Midbrain (tissue), 1 donor: ENCODE results near the gene ZNF784.
"Not testable (repeated sequence)": the region's sequence is repeated elsewhere in the genome, so short reads cannot be mapped to it uniquely, and the experiment has no call there.

Experiments
- DNase-seq: peaks from one replicate; lab custom pipeline; 2025; lab: John Stamatoyannopoulos, UW

ZNF784 gene

GRCh38 chr19:55583897-55584296 is 40.5 kb downstream of the ZNF784 start:
- not testable (repeated sequence) for DNase-seq

DNA sequence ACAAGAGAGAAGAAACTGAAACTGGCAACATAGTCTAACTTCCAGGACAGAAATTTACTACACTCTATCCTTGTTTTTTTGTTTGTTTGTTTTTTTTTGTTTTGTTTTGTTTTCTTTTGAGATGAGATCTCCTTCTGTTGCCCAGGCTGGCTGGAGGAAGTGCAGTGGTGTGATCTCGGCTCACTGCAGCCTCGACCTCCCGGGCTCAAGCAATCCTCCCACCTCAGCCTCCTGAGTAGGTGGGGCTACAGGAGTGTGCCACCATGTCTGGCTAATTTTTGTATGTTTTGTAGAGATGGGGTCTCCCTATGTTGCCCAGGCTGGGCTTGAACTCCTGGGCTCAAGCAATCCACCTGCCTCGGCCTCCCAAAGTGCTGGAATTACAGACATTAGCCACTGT is 42.1 kb downstream of the ZNF784 start:
- not testable (repeated sequence) for DNase-seq

DNA sequence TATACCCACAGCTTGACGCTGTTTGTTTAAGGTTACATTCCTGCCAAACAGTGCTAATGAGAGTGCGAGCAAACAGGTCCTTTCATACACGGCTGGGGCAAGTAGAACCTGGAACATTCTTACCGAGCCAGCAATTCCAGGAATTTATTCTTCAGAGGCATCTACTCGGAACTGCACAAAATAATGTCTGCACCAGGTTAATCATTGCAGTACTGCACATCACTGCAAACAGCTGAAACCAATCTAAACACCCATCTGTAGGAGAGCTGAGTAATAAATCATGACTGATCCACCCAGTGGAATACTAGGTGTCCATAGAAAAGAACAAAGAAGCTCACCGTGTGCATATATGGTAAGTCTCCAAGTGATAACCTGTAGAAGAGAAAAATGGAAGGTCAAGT is 42.5 kb downstream of the ZNF784 start:
- no peak for DNase-seq

DNA sequence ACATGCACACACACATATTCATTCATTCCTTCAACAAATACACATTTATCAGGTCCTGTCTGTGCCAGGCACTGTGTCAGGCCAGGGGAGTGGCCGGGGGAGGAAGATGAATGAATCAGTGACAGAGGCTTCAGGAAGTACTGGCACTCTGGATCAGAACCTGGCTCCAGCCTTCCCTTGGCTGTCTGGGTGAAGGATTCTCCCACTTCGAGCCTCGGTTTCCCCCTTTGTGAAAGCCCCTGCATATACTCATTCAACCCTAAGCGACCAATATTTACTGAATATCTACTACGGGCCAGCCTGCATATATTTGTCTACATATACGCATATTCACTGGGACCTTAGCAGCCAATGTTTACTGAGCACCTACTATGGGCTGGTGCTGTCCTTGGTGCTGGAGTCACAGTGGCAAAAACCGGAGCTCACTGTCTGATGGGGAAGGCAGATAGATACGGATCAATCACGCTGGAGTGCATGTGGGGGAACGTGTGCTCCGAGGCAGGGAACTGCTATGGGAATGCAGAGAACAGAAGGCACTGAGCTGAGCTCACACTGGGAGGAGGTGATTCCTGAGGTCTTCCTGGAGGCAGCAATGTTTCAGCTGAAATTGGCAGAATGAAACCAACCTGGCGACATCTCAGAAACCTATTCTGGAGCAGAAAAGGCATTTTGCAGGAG is 43.1 kb downstream of the ZNF784 start:
- no peak for DNase-seq

GRCh38 chr19:55580628-55581144 is 43.7 kb downstream of the ZNF784 start, which contains the start of gene ZNF579:
TSS of gene ZNF579 (minus strand) at chr19:55580848. CDS start at chr19:55579639, 1,209 bp downstream.
- peak; percentile 93 for DNase-seq

DNA sequence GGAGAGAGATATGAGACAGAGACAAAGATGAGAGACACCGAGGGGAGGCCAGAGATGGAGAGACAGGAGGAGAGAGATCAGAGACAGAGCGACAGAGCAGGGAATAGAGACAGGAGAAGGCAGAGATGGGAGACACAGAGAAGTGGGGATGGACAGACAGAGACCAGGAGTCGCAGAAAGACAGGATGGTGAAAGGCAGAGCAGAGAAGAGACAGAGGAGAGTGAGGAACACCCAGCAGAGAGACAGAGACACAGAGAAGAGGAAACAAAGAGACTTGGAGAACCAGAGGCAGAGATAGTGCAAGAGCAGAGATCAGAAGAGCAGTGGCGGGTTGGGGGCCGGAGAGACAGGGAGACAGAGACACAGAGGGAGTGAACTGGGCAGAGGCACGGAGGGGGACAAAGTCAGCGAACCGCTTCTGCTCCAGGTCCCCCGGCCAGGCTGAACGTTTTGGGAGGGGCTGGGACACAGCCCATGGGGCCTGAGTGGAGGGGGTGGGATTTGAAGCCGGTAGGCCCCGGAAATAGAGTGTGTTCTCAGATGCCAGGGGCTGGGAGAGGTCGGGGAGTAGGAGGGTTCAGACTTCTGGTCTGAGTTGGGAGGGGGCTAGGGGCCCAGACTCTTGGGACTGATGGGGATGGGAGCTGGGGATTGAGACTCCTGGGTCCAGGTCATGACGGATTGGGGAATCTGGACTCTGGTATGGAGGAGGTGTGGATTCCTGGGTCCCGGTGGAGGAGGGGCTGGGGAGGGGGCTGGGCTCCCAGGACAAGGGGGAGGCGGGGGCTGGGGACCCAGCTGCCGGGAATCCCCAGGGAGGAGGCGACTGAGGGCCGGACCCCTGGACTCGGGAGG is 44.4 kb downstream of the ZNF784 start:
- DNase-seq = no peak

DNA sequence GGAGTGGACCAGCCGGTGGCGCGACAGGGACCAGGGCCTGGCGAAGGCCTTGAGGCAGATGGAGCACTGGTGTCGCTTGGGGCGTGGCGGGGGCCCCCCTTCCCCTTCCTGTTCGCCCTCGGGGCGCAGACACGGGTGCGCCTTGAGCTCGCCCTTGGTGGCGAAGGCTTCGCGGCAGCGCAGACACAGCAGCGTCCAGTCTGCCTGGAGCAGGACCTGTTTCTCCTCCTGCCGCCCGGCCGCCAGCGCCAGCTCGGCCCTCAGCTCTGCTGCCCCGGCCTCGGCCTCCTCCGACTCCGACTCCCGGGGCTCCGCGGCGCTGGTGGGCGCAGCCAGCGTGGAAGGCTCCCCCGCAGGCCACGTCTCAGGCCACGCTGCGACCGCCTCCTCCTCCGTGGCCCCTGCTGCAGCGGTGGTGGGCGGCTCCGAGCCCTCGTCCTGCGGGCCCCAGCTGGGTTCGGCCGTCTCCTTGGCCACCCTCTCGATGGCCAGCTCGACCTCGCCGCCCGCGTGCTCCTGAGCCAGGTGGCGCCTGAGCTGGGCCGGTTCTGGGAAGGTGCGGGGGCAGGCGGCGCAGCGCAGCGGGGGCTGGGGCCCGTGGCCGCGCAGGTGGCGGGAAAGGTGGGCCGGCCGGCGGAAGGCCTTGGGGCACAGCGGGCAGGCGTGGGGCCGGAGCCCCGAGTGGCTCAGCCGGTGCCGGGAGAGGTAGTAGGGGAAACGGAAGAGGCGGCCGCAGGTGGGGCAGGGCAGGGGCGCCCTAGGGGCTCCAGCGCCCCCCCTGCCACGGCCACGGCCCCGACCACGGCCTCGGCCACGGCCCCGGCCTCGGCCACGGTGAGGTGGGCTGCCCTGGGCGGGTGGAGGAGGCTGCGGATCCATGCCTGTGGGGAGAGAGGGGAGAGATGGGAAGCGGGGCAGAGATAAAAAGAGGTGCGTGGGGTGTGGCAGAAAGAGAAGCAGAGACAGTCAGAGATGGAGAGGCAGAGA is 45.3 kb downstream of the ZNF784 start:
- DNase-seq = no peak

- no peak for DNase-seq
Measured at GRCh38 chr19:55578031-55578760, 46.2 kb downstream of the ZNF784 start.

DNA sequence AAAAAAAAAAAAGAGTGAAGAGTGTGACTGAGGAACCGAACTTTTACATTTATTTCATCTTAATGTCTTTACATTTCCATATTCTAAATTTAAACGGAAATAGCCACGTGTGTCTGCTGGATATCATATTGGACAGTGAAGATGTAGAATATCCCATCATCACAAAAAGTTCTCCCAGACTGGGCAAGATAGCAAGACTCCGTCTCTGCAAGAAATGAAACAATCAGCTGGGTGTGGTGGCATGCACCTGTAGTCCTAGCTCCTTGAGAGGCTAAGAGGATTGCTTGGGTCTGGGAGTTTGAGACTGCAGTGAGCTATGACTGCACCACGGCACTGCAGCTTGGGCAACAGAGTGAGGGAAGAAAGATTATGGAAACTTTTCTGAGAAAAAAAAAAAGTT is 47.6 kb downstream of the ZNF784 start:
- DNase-seq = no peak

GRCh38 chr19:55573929-55574328 is 50.4 kb downstream of the ZNF784 start:
- DNase-seq = not testable (repeated sequence)
